Upper lobe of left lung (tissue), 4 donors: ENCODE data around the gene NDUFB11.

Experiments used
- POLR2A ChIP-seq, 4 donors: fragments of 450-650 bp; IDR thresholded peaks; one replicate each; pipeline ENCODE4 v1.5.1; 2016 to 2017; ENCODE audit warnings: antibody characterized with exemption in 4 of 4, mild to moderate bottlenecking in 2 of 4
- TF ChIP-seq, protein P1 (sequence below), 6 experiments: fragments of 450-650 bp in 4 of 6; fragments of 200-600 bp in 2 of 6; sonication (generic) in 2 of 6; IDR thresholded peaks; one replicate each; pipeline ENCODE4 v1.5.1; 2016 to 2019; ENCODE audit warnings: antibody characterized with exemption in 6 of 6

DNA sequence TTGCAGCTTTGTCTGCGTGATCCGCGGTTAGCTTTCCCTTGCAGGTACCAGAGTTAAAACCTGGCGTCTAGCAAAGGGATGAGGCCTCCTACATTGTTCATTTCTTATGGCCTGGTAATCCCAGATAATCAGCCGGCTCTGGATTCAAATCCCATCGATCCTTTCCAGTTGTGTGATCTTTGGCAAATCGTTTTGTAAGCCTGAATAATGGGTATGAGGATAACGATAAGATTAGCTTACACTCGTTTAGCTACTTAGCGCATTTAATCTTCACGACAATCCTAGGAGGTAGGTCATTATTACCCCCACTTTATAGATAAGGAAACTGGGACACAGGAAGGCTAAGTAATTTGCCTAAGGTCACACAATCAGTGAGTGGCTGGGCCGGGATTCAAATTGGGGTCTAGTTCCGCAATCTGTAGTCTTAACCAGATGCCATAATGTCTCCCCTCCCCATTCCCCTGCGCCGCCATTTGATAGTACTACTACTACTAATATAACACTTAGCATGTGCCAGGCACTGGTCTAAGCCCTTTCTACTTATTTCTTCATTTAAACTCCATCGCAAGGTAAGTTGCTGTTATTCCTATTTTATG is 47.4 kb upstream of the NDUFB11 start:
- no peak for TF ChIP-seq POLR2A (IDR thresholded peaks at IDR 0.05)
- TF ChIP-seq, protein P1, sequence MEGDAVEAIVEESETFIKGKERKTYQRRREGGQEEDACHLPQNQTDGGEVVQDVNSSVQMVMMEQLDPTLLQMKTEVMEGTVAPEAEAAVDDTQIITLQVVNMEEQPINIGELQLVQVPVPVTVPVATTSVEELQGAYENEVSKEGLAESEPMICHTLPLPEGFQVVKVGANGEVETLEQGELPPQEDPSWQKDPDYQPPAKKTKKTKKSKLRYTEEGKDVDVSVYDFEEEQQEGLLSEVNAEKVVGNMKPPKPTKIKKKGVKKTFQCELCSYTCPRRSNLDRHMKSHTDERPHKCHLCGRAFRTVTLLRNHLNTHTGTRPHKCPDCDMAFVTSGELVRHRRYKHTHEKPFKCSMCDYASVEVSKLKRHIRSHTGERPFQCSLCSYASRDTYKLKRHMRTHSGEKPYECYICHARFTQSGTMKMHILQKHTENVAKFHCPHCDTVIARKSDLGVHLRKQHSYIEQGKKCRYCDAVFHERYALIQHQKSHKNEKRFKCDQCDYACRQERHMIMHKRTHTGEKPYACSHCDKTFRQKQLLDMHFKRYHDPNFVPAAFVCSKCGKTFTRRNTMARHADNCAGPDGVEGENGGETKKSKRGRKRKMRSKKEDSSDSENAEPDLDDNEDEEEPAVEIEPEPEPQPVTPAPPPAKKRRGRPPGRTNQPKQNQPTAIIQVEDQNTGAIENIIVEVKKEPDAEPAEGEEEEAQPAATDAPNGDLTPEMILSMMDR (IDR thresholded peaks at IDR 0.05) = no peak
